ENCODE results near the gene FAS.

The FAS gene

DNA sequence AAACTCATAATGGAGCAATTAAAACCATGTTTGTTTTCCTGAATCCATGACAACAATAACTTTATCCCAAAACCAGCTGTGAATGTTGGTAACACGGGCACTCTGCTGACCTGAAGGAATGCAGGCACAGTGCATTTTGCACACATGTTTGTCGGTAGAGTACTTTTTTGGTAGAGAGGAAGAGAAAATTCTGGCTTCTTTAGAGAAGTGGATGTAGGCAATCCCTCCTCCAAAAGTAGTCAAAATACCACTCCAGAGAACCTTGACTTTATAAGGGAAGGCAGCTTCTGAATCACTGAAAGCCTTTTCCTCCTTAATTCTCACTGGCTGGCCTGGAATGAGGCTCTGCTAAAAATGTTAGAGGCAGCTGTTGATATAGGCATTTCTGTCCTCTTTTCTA lies 22.2 kb upstream of the FAS start:
- H3K4me2 ChIP-seq = no peak overlapping the region
- H3K27ac ChIP-seq = no peak overlapping the region

GRCh38 chr10:88971221-88972061 lies 19.2 kb upstream of the FAS start:
- TF ChIP-seq Cebpa-rat (IDR thresholded peaks at IDR 0.05) = no peak
- Histone ChIP-seq H3K9ac (no peak overlapping the region), H3K4me2 (no peak overlapping the region), H3K4me1 (peaks cover 13% of the 10 kb centered on the region; the same call in 1 of the 2 replicates), H3K27me3 (no peaks in the 10 kb centered on the region), H4K20me1 (no peaks in the 10 kb centered on the region), H3K4me3 (no peak overlapping the region), H3K9me3 (no peaks in the 10 kb centered on the region), H3K27ac (no peak overlapping the region), H3K36me3 (no peaks in the 10 kb centered on the region)

More for the DNA sequence above, 22.2 kb upstream of the FAS start:
- no peaks in the 10 kb centered on the region for H3K4me1 ChIP-seq
- H3K4me3 ChIP-seq = no peak overlapping the region
- H3K9me3 ChIP-seq = no peaks in the 10 kb centered on the region
- H4K20me1 ChIP-seq = no peaks in the 10 kb centered on the region
- no peaks in the 10 kb centered on the region for H3K27me3 ChIP-seq
- H3K9ac ChIP-seq = no peak overlapping the region
- no peaks in the 10 kb centered on the region for H3K36me3 ChIP-seq
- no peak for TF ChIP-seq Cebpa-rat (IDR thresholded peaks at IDR 0.05)

DNA sequence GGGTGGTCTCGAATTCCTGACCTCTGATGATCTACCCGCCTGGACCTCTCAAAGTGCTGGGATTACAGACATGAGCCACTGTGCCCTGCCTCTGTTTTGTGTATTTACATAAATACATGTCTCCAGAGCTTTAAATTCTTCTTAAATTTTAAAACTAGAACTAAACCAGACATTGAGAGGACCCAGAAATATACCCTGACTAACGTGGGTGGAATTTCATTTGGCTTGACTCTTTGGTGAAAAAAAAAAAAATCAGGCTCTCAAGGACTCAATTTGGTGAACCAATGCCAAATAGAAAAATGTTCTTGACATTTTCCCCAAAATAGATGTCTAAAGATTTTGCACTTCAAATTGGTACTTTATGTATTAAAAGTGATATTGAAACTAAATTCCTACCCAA lies 16.6 kb upstream of the FAS start:
- Histone ChIP-seq H3K9me3 (no peaks in the 10 kb centered on the region), H3K36me3 (no peaks in the 10 kb centered on the region), H3K27me3 (no peaks in the 10 kb centered on the region), H3K4me3 (no peak overlapping the region), H4K20me1 (no peaks in the 10 kb centered on the region), H3K9ac (no peak overlapping the region), H3K4me1 (peaks cover 17% of the 10 kb centered on the region), H3K4me2 (no peak overlapping the region), H3K27ac (no peak overlapping the region)
- TF ChIP-seq Cebpa-rat (IDR thresholded peaks at IDR 0.05) = no peak

- Histone ChIP-seq H3K27me3 (no peaks in the 10 kb centered on the region), H3K9me3 (no peaks in the 10 kb centered on the region), H3K4me1 (peaks cover 23% of the 10 kb centered on the region), H3K4me2 (peak overlapping the region; percentile 66), H3K4me3 (peak overlapping the region; percentile 65), H3K9ac (peak overlapping the region; percentile 75), H3K36me3 (no peaks in the 10 kb centered on the region), H4K20me1 (no peaks in the 10 kb centered on the region), H3K27ac (peak overlapping the region; percentile 81)
- TF ChIP-seq Cebpa-rat (IDR thresholded peaks at IDR 0.05) = no peak
Measured at GRCh38 chr10:88974446-88975376, 15.9 kb upstream of the FAS start.

- H3K27me3 ChIP-seq = no peaks in the 10 kb centered on the region
- peaks cover 23% of the 10 kb centered on the region for H3K4me1 ChIP-seq
- no peaks in the 10 kb centered on the region for H3K36me3 ChIP-seq
- H3K9me3 ChIP-seq = no peaks in the 10 kb centered on the region
- H3K4me2 ChIP-seq = peak overlapping the region; percentile 66
- no peaks in the 10 kb centered on the region for H4K20me1 ChIP-seq
- peak overlapping the region; percentile 75 for H3K9ac ChIP-seq
- H3K27ac ChIP-seq = peak overlapping the region; percentile 81
- peak overlapping the region; percentile 65 for H3K4me3 ChIP-seq
- no peak for TF ChIP-seq Cebpa-rat (IDR thresholded peaks at IDR 0.05)
Measured at GRCh38 chr10:88975377-88975720, 15.2 kb upstream of the FAS start.

GRCh38 chr10:88978463-88978862 lies 12.1 kb upstream of the FAS start:
- Histone ChIP-seq H3K27me3 (no peaks in the 10 kb centered on the region), H3K4me2 (no peak overlapping the region)
- no peak for TF ChIP-seq Cebpa-rat (IDR thresholded peaks at IDR 0.05)

GRCh38 chr10:88979153-88979562 lies 11.4 kb upstream of the FAS start:
- H3K9me3 ChIP-seq = no peaks in the 10 kb centered on the region
- H3K9ac ChIP-seq = no peak overlapping the region
- H3K4me2 ChIP-seq = no peak overlapping the region
- H3K27ac ChIP-seq = no peak overlapping the region
- H3K27me3 ChIP-seq = no peaks in the 10 kb centered on the region
- no peaks in the 10 kb centered on the region for H3K36me3 ChIP-seq
- no peaks in the 10 kb centered on the region for H4K20me1 ChIP-seq
- H3K4me1 ChIP-seq = peaks cover 23% of the 10 kb centered on the region
- no peak for TF ChIP-seq Cebpa-rat (IDR thresholded peaks at IDR 0.05)
- H3K4me3 ChIP-seq = no peak overlapping the region

More at GRCh38 chr10:88978463-88978862, 12.1 kb upstream of the FAS start:
- Histone ChIP-seq H3K27ac (no peak overlapping the region), H3K36me3 (no peaks in the 10 kb centered on the region), H3K9ac (no peak overlapping the region), H3K4me3 (no peak overlapping the region), H3K9me3 (no peaks in the 10 kb centered on the region), H3K4me1 (peaks cover 23% of the 10 kb centered on the region), H4K20me1 (no peaks in the 10 kb centered on the region)

- H3K4me2 ChIP-seq = no peak overlapping the region
- no peaks in the 10 kb centered on the region for H3K27me3 ChIP-seq
- no peak overlapping the region for H3K4me3 ChIP-seq
- TF ChIP-seq Cebpa-rat (IDR thresholded peaks at IDR 0.05) = no peak
- peaks cover 20% of the 10 kb centered on the region for H3K4me1 ChIP-seq
- no peaks in the 10 kb centered on the region for H4K20me1 ChIP-seq
- no peaks in the 10 kb centered on the region for H3K36me3 ChIP-seq
- no peaks in the 10 kb centered on the region for H3K9me3 ChIP-seq
- no peak overlapping the region for H3K9ac ChIP-seq
- H3K27ac ChIP-seq = no peak overlapping the region
Measured at GRCh38 chr10:88979603-88980002, 11.0 kb upstream of the FAS start.

DNA sequence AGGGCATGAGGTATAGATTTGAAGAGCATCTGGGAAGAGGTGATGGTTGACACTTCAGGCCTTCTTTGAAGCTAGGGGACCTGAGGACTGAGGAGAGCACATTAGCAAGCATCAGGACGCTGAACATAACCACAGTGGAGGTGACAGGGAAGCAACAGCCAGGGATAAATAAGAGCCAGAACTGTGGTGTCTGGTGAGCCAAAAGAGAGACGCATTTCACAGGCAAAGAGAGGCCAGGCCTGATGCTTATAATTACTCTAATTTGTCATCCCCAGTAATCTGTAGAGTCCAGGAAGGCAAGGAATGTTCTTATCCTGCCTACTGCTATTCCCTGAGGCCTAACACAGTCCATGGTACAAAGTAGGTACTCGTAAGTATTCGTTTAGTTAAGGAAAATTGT lies 10.4 kb upstream of the FAS start:
- Histone ChIP-seq H3K9me3 (no peaks in the 10 kb centered on the region), H3K27ac (no peak overlapping the region), H3K9ac (no peak overlapping the region), H3K27me3 (no peaks in the 10 kb centered on the region), H3K4me1 (peaks cover 15% of the 10 kb centered on the region), H3K4me2 (no peak overlapping the region), H3K4me3 (no peak overlapping the region), H4K20me1 (no peaks in the 10 kb centered on the region), H3K36me3 (no peaks in the 10 kb centered on the region)
- TF ChIP-seq Cebpa-rat (IDR thresholded peaks at IDR 0.05) = no peak

DNA sequence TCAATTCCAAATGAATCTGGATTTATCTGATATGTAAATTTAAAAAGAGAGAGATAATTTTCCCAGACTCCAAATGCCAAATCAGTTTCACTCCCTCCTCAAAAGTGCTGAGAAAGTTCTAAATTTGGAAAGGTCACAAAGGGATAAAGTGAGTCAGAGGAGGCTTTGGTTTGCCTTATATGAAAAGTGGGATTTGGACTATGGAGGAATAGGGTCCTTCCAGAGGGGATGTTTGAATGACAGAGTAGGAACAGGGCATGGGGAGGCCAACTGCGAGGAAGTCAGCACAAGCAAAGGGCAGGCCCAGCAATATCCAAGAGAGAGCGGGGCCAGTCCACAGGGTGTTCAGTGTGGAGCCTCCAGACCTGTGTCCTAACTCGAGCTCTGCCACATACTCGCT lies 9.8 kb upstream of the FAS start:
- Histone ChIP-seq H3K9ac (no peak overlapping the region), H3K4me2 (no peak overlapping the region), H3K36me3 (no peaks in the 10 kb centered on the region), H4K20me1 (no peaks in the 10 kb centered on the region), H3K9me3 (no peaks in the 10 kb centered on the region), H3K4me1 (peaks cover 10% of the 10 kb centered on the region), H3K27me3 (no peaks in the 10 kb centered on the region), H3K27ac (no peak overlapping the region), H3K4me3 (no peak overlapping the region)
- TF ChIP-seq Cebpa-rat (IDR thresholded peaks at IDR 0.05) = no peak

Data from BLaER1 (cell line).